Fibroblast of lung (primary cell): ENCODE measurements around the gene NOX3. TPM values are rescaled to one million over a fixed set of nuclear protein-coding genes. Genes with fewer than 3 reads are reported as not detected.
"Not testable (repeated sequence)": the region's sequence is repeated elsewhere in the genome, so short reads cannot be mapped to it uniquely, and the experiment has no call there.

Experiments used
- DNase-seq, 2 donors: peaks; one replicate each; pipeline versions ENCODE4 v3.0.0 to v3.0.0-alpha.2; 2010; ENCODE audit warnings: low read depth in 2 of 2
- H2AFZ ChIP-seq: 2 replicates; pipeline ENCODE4 v1.5.1; 2012; ENCODE audit warnings: low read length, control low read depth, inconsistent platforms
- H3K27ac ChIP-seq: 2 replicates; pipeline ENCODE4 v1.5.1; 2011; ENCODE audit warnings: low read length, control low read depth; ENCODE audit not compliant: insufficient read depth
- H3K27me3 ChIP-seq: 2 replicates; pipeline ENCODE4 v1.5.1; 2011; ENCODE audit warnings: mild to moderate bottlenecking, low read length; ENCODE audit not compliant: control insufficient read depth, insufficient read depth
- H3K36me3 ChIP-seq: 2 replicates; pipeline ENCODE4 v1.5.1; 2011; ENCODE audit warnings: low read length; ENCODE audit not compliant: control insufficient read depth, insufficient read depth
- H3K4me1 ChIP-seq: 2 replicates; pipeline ENCODE4 v1.5.1; 2011; ENCODE audit warnings: low read length; ENCODE audit not compliant: control insufficient read depth, insufficient read depth; ENCODE audit errors: extremely low read depth
- H3K4me2 ChIP-seq: 2 replicates; pipeline ENCODE4 v1.5.1; 2011; ENCODE audit warnings: low read length, control low read depth; ENCODE audit not compliant: insufficient read depth; ENCODE audit errors: extremely low read depth
- H3K4me3 ChIP-seq, 4 experiments: fragments of 200-600 bp in 1 of 4; sonication (generic) in 1 of 4; replicated peaks in 1 of 4; 2 replicates each; pipeline ENCODE4 v1.5.1; 2011 to 2016; ENCODE audit warnings: low read length in 4 of 4, low read depth in 3 of 4, mild to moderate bottlenecking in 3 of 4, control low read depth in 2 of 4, inconsistent platforms in 1 of 4, mixed read lengths in 1 of 4; ENCODE audit not compliant: insufficient read depth in 1 of 4; ENCODE audit errors: control extremely low read depth in 1 of 4
- H3K79me2 ChIP-seq: 2 replicates; pipeline ENCODE4 v1.5.1; 2012; ENCODE audit warnings: mild to moderate bottlenecking, low read length, inconsistent platforms; ENCODE audit not compliant: control insufficient read depth, insufficient read depth
- H3K9ac ChIP-seq: 2 replicates; pipeline ENCODE4 v1.5.1; 2011; ENCODE audit warnings: mild to moderate bottlenecking, low read length, control low read depth; ENCODE audit not compliant: insufficient read depth
- H3K9me3 ChIP-seq: 2 replicates; pipeline ENCODE4 v1.5.1; 2012; ENCODE audit warnings: low read depth, low read length; ENCODE audit not compliant: control insufficient read depth, insufficient read depth
- H4K20me1 ChIP-seq: 2 replicates; pipeline ENCODE4 v1.5.1; 2011; ENCODE audit warnings: low read length; ENCODE audit not compliant: control insufficient read depth, insufficient read depth; ENCODE audit errors: extremely low read depth
- EZH2 ChIP-seq: IDR thresholded peaks from 2 replicates; pipeline ENCODE4 v1.5.1; 2012; ENCODE audit warnings: low read length, control low read depth, mild to moderate bottlenecking; ENCODE audit errors: missing control alignments
- polyA plus RNA-seq, 2 donors: library from polyadenylated mRNA; depleted of rRNA in 1 of 2; stranded (reverse) in 1 of 2; unstranded in 1 of 2; fragments of >200 nt; gene quantifications; 2 replicates each; pipeline ENCODE4 v1.2.1, GENCODE V29; 2011 to 2012; ENCODE audit warnings: missing spikeins in 1 of 2
- total RNA-seq: library from RNA; depleted of rRNA; stranded (reverse); fragments of >200 nt; gene quantifications from 2 replicates; pipeline ENCODE4 v1.2.1, GENCODE V29; 2014
- TF ChIP-seq, protein P1 (sequence below), 2 donors: IDR thresholded peaks in 1 of 2; conservative IDR thresholded peaks in 1 of 2; 1 replicate in 1 of 2; 2 replicates in 1 of 2; pipeline ENCODE4 v1.5.1; 2011 to 2012; ENCODE audit warnings: low read length in 2 of 2, control low read depth in 1 of 2, inconsistent platforms in 1 of 2, low read depth in 1 of 2, mild to moderate bottlenecking in 1 of 2

NOX3 gene
- total and polyA plus RNA-seq, 2 donors (not counting 1 experiment from before 2014, with no cell fraction given) = not detected

DNA sequence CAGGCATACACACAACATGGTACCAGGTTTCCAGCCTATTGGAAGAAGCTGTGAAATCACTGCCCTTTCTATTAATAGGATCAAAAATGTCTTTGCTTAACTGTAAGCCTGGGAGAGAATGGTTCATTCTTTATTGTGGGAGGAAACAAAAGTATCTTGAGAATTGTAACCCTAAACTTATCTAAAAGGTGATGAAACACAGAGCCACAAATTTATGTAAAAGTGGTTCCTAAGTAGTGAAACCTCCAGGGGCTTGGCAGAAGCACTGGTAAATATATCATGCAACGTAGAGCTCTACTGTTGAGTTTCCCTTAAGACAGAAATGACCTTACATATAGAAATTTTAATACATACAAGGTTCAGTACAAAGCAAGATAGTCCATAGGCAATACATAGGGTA is 17.2 kb upstream of the NOX3 start:
- no peaks in the 10 kb centered on the region for H3K79me2 ChIP-seq
- H3K9me3 ChIP-seq = no peaks in the 10 kb centered on the region
- H3K27me3 ChIP-seq = no peaks in the 10 kb centered on the region
- no peak overlapping the region for H2AFZ ChIP-seq
- TF ChIP-seq EZH2 = no peak
- TF ChIP-seq, protein P1, sequence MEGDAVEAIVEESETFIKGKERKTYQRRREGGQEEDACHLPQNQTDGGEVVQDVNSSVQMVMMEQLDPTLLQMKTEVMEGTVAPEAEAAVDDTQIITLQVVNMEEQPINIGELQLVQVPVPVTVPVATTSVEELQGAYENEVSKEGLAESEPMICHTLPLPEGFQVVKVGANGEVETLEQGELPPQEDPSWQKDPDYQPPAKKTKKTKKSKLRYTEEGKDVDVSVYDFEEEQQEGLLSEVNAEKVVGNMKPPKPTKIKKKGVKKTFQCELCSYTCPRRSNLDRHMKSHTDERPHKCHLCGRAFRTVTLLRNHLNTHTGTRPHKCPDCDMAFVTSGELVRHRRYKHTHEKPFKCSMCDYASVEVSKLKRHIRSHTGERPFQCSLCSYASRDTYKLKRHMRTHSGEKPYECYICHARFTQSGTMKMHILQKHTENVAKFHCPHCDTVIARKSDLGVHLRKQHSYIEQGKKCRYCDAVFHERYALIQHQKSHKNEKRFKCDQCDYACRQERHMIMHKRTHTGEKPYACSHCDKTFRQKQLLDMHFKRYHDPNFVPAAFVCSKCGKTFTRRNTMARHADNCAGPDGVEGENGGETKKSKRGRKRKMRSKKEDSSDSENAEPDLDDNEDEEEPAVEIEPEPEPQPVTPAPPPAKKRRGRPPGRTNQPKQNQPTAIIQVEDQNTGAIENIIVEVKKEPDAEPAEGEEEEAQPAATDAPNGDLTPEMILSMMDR (conservative IDR thresholded peaks at IDR 0.05 in 1 of 2, IDR thresholded peaks at IDR 0.05 in 1 of 2; ENCODE audit: low read depth in 1 of 2, low read length in 2 of 2) = no peak
- peak; percentile 18 to 71 for DNase-seq
- no peak overlapping the region for H3K9ac ChIP-seq
- no peak overlapping the region for H3K4me2 ChIP-seq
- no peak overlapping the region for H3K4me3 ChIP-seq
- no peaks in the 10 kb centered on the region for H3K4me1 ChIP-seq
- no peaks in the 10 kb centered on the region for H4K20me1 ChIP-seq
- no peak overlapping the region for H3K27ac ChIP-seq
- no peaks in the 10 kb centered on the region for H3K36me3 ChIP-seq

DNA sequence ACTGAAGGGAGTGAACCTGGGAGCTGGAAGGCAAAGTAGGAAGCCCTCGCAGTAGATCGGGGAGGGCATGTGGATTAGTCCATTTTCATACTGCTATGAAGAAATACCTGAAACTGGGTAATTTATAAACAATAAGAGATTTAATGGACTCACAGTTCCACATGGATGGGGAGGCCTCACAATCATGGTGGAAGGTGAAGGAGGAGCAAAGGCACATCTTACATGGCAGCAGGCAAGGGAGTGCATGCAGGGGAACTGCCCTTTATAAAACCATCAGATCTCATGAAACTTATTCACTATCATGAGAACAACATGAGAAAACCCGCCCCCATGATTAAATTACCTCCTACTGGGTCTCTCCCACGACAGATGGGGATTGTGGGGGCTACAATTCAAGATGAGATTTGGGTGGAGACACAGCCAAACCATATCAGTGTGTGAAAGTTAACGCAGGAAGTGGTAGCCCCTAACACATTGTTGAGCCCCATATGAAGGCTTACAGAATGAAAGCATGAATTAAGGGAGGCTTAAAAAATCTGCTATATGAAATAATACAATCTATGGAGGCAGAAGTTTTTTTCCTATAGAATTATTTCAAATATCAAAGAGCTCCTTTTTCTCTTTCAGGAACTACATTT is 15.5 kb upstream of the NOX3 start:
- DNase-seq, H3K4me1 ChIP-seq, H3K4me2 ChIP-seq, H3K27ac ChIP-seq, H3K9ac ChIP-seq, H3K27me3 ChIP-seq, H2AFZ ChIP-seq, H3K9me3 ChIP-seq, H4K20me1 ChIP-seq, H3K36me3 ChIP-seq, H3K79me2 ChIP-seq, H3K4me3 ChIP-seq: not testable (repeated sequence)

DNA sequence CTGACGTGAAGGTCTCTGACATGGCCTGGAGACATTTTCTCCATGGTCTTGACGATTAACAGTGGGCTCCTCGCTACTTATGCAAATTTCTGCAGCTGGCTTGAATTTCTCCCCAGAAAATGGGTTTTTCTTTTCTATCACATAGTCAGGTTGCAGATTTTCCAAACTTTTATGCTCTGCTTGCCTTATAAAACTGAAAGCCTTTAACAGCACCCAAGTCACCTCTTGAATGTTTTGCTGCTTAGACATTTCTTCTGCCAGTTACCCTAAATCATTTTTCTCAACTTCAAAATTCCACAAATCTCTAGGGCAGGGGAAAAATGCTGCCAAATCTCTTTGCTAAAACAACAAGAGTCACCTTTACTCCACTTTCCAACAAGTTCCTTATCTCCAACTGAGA is 12.9 kb upstream of the NOX3 start:
- not testable (repeated sequence) for H3K27me3 ChIP-seq, H4K20me1 ChIP-seq, H3K36me3 ChIP-seq, H3K4me3 ChIP-seq, H3K79me2 ChIP-seq, H3K4me2 ChIP-seq, H3K27ac ChIP-seq, H2AFZ ChIP-seq, H3K9me3 ChIP-seq, DNase-seq, H3K9ac ChIP-seq, H3K4me1 ChIP-seq

DNA sequence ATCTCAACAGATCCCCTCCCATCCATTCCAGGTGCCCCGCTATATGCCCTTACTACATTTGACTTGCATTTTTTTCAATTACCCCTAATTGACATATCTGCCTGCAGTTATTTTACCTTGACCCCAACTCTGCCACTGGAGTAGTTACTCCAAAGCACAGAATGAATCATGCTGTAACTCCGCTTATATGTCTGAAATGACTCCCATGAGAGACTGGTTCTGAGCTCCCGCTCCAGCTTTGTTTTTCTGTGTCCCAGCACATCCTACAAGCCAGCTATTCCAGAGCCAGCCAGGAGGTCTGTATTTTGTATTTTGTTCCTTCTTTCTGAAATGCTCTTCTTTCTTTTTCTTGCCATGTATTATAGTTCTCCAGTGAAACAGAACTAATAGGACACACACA is 10.9 kb upstream of the NOX3 start:
- no peak for DNase-seq
- H3K9me3 ChIP-seq = no peaks in the 10 kb centered on the region
- TF ChIP-seq EZH2 = no peak
- TF ChIP-seq, protein P1 (conservative IDR thresholded peaks at IDR 0.05 in 1 of 2, IDR thresholded peaks at IDR 0.05 in 1 of 2; ENCODE audit: low read depth in 1 of 2, low read length in 2 of 2) = no peak

More for the DNA sequence above, 10.9 kb upstream of the NOX3 start:
- Histone ChIP-seq H2AFZ (no peak overlapping the region), H3K4me1 (no peaks in the 10 kb centered on the region), H4K20me1 (no peaks in the 10 kb centered on the region), H3K4me3 (no peak overlapping the region), H3K36me3 (no peaks in the 10 kb centered on the region), H3K79me2 (no peaks in the 10 kb centered on the region), H3K27me3 (no peaks in the 10 kb centered on the region), H3K9ac (no peak overlapping the region), H3K27ac (no peak overlapping the region), H3K4me2 (no peak overlapping the region)
